GM18511 (cell line): ENCODE data around the gene MRTFA.
"Not testable (repeated sequence)": the region's sequence is repeated elsewhere in the genome, so short reads cannot be mapped to it uniquely, and the experiment has no call there.

Experiments
- ATAC-seq: cut with Tn5 transposase; IDR thresholded peaks from one replicate; pipeline ENCODE4 v1.9.1; 2021; ENCODE audit warnings: mild to moderate bottlenecking, moderate library complexity; ENCODE audit not compliant: unreplicated experiment

MRTFA gene

GRCh38 chr22:40660730-40661129 lies 24.2 kb upstream of the MRTFA start:
- no peak for ATAC-seq

GRCh38 chr22:40659166-40659565 lies 22.6 kb upstream of the MRTFA start:
- no peak for ATAC-seq

- ATAC-seq = not testable (repeated sequence)
Measured at GRCh38 chr22:40656651-40657050, 20.1 kb upstream of the MRTFA start.

GRCh38 chr22:40655941-40656340 lies 19.4 kb upstream of the MRTFA start:
- ATAC-seq = not testable (repeated sequence)

DNA sequence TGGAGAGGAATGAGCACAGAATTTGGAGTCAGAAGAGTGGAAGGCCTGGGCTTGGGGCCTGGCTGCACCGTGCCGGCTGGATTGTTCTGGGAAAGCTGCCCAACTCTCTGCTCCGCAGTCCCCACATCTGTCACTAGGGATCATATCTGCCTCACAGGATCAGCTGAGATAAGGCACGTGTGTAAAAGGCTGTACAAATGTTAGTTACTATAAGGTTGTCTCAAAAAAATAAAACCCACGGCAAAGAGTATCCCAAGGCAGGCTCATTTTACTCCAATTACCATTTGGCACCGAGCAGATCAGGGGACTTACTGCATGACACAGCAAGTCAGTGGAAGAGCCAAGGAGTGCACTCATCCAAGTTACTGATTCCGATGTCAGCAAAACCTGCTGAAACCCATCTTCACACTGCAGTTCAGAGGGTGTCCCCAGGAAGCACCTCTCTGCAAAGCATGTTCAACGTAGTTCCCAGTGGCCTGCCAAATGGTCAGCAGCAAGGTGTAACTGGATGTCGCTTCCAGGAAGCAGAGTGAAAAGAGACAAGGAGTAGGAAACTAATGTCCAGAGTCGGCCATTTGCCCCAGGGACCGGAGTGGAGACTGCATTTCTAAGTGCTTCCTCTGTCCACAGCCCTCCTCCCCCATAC lies 18.1 kb upstream of the MRTFA start:
- ATAC-seq = no peak

DNA sequence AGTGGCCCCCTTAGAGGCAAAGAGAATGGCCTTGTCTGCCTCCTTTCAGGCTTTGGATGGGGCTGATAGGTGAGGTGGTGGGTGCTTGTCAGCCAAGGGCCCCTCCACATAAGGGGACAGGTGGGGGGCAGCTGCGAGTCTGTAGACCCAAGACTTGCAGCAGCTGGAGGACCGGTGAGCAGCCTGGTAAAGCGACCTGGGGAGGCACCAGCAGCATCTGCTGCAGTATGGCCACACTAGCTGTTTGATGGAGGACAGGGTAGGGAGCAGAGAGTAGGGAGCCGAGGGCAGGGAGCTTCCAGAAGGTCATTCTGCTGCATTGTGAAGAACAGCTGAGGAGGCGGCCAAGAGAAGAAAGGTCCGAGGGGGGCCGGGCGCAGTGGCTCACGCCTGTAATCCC lies 16.8 kb upstream of the MRTFA start:
- ATAC-seq = no peak

DNA sequence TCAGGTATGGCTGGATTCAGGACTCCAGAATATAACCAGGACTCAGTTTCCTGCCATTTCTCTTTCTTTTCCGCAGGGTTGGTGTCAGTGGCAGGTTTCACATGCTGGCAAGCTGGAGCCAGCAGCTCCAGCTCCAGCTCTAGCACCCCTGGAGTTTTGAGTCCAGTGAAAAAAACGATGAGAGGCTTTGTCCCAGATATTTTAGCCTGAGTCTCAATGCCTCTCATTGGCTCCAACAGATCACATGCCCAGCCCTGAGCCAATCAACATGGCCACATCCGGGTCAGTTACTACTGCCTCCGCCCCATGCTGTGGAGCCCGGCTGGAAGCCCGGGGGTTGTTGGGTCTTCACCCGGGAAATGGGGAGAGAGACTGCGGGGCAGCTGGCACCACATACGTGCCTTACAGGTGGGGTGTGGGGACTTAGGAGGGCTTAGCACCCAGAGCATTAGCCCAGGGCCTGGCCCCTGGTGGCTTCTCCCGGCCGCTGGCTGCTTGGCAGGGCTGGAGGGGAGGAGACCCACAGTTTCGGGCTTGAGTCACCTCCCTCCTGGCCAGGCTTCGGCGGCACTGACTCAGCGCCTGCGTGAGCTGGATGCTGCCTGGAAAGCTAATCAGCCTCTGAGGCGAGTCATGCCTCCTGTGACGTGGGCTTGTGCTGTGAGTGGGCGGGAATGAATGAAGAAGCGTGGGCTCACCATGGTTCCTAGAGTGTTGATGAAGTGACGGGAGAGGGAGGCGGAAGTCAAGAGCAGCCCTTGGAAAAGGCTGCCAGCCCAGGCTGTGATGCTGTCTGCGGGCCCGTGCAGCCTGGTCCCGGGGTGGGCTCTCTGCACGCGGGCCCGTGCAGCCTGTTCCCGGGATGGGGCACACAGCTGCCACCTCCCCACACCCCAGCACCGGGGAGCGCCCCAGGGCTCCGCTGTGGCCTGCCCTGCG lies 15.3 kb upstream of the MRTFA start:
- ATAC-seq = peak; percentile 84

- no peak for ATAC-seq
Measured at GRCh38 chr22:40651057-40651456, 14.5 kb upstream of the MRTFA start.

GRCh38 chr22:40648386-40648785 lies 11.9 kb upstream of the MRTFA start:
- ATAC-seq = no peak

GRCh38 chr22:40645579-40646197 lies 9.2 kb upstream of the MRTFA start:
- no peak for ATAC-seq

DNA sequence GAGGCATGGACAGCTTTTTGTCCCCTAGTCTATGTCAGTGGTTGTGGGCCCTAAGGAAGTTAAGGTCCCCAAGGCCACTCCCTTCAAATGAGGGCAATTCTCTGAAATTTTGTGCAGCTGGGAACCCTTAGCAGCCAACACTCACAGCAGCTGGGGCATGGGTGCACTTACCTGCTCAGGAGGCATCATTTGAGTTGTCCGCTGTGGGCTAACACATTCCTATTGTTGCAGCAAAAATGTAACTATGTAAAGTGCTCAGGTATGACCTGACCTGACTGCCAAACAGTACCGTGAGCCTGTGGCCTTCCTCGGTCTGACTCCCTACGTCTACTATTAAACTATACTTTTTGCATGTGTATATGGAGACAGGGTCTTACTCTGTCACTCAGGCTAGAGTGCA lies 5.8 kb upstream of the MRTFA start:
- ATAC-seq = no peak

DNA sequence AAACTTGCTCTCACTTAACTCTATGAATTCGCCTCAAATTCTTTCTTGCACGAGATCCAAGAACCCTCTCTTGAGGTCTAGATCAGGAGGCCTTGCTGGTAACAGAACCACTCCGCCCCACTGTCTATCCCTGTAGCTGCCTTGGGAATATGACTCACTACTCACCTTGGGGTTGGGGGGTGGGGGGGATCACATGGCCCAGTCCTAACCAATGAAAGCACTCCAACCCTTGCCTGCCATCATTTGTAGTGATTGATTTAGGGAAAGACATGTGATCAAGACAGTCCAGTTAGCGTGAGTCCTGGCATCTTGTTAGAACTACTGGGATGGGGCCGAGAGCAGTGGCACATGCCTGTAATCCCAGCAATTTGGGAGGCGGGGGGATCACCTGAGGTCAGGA lies 4.8 kb upstream of the MRTFA start:
- ATAC-seq = no peak

DNA sequence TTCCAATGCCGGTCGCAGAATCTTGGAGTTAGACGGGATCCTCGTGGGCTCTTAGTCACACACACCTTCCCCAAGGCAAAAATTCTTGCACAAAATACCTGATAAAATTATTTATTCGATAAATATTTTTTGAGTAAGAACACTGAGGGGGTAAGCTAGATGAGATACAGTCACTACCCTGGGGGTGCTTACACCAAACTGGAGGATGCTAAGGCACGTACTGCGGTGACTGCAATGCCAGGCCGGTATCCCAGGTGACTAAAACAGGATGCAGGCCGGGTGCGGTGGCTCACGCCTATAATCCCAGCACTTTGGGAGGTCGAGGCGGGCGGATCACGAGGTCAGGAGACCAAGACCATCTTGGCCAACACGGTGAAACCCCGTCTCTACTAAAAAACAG lies 1.7 kb upstream of the MRTFA start:
- ATAC-seq = no peak

DNA sequence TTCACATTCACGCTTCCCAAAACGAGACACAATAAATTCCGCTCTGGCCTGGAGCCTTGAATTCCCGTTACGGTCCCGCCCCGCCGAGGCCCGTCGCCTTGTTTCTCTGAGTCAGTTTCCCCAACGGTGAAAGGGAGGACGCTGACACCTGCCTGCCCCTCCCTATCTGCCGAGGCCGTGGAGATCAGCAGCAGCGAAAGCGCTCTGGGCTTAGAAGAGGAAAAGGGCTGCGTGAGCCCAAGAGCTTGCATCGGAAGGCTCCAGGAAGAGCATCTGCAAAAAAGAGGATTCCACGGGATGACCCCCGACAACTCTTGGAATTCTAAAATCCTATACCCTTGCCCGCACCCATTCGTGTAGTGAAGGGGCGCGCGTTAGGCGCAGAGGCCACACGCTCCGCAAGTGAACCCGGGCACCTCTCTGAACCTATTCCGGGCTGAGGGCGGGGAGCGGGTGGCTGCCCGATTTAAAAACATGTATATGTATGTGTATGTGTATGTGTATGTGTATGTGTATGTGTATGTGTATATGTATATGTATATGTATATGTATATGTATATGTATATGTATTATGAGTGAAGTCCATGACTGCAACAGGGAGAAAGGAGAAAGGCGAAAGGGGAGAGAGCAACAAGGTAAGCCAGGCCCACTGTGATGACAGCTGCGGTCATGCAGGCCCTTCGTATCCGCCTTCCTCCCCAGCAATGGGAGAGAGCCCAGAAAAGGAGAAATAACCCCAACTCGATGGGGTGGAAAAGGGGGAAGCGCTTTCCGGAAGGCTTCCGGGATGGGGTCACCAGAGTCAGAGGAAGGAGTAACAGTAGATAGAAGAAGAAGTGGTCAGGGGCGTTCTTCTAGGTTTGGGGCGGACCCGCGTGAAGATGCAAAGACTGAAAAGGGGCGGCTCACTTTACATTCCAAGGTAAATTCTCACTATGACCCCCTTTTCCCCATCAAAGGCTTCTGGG lies 948 bp upstream of the MRTFA start:
- no peak for ATAC-seq

DNA sequence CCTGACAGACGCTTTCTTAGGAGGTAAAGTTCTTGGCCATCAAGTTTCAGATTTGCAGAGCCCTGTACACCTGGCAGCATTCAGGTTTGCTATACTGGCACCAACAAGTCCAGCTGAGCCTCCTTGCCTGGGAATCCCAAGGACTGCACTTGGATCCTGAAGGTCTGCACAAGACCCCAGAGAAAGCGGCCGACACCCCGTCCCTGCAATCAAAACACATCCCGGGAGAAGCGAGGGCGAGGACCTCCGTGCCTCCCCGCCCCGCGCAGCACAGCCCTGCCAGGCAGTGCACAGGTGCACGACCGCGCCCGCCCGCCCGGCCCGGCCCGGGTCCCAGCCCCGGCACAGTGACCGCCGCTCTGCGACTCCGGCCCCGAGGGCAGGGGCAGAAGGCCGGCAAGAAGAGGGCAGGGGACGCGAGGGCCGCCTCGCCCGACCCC lies 559 bp downstream of the MRTFA start:
- peak; percentile 28 for ATAC-seq

- ATAC-seq = no peak
Measured at GRCh38 chr22:40635043-40635939, 1.2 kb downstream of the MRTFA start.

GRCh38 chr22:40634119-40634903 lies 2.2 kb downstream of the MRTFA start:
- no peak for ATAC-seq

DNA sequence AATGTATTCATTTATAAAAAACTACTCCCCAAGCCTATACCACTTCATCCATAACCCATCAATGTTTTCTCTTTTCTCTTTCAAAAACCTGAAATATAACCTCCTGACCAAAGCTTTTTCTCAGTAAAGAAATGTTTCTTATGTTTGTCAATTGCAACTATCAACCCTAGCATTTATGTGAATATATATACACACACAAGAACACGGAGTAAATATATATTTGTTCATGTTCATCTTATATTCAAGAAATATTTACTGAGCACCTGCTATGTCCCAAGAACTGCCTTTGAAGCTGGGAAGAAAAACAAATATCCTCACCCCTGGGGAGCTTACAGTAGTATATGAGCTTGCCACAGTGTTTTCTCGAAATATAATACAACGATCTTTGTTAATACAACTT lies 3.5 kb downstream of the MRTFA start:
- ATAC-seq = no peak

DNA sequence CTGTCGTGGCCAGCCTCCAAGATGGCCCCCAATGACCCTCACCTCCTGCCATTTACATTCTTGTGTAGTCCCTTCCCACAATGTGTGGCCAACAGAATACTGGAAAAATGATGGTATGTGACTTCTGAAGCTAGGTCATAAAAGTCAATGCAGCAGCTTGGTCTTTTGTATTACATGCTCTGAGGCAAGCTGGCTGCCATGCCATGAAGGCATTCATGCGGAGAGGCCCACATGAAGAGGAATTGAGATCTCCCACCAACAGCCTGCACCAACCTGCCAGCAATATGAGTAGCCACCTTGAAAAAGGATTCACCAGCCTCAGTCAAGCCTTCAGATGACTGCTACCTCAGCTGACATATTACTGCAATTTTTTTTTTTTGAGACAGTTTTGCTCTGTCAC lies 4.6 kb downstream of the MRTFA start:
- ATAC-seq = no peak
